Kidney (tissue), 14 donors: ENCODE measurements around the gene TIFAB. TPM values are rescaled to one million over a fixed set of nuclear protein-coding genes. Genes with fewer than 3 reads are reported as not detected.

Experiments
- DNase-seq, 5 donors: peaks; one replicate each; pipeline ENCODE4 v3.0.0-alpha.2; 2013 to 2020
- FAIRE-seq: peaks from 2 replicates; lab custom pipeline; 2012; peaks lifted over from hg19 to GRCh38; lab: Jason Lieb, UNC
- H3K27ac ChIP-seq, 2 donors: one replicate each; pipeline ENCODE4 v1.7.0; 2013; ENCODE audit warnings: low read depth in 2 of 2, low read length in 2 of 2, inconsistent platforms in 1 of 2
- H3K27me3 ChIP-seq: one replicate; pipeline ENCODE4 v1.7.1; 2013; ENCODE audit warnings: low read length, inconsistent platforms; ENCODE audit not compliant: control insufficient read depth, insufficient read depth
- H3K36me3 ChIP-seq, 3 donors: one replicate each; pipeline versions ENCODE4 v1.7.0 to v1.7.1; 2013; ENCODE audit warnings: low read length in 3 of 3, control low read depth in 1 of 3, inconsistent platforms in 1 of 3; ENCODE audit not compliant: insufficient read depth in 3 of 3, control insufficient read depth in 2 of 3
- H3K4me1 ChIP-seq, 3 donors: one replicate each; pipeline versions ENCODE4 v1.7.0 to v1.7.1; 2013; ENCODE audit warnings: low read length in 3 of 3, inconsistent platforms in 1 of 3, low read depth in 1 of 3; ENCODE audit not compliant: control insufficient read depth in 2 of 3, insufficient read depth in 2 of 3
- H3K4me3 ChIP-seq, 3 donors: one replicate each; pipeline versions ENCODE4 v1.7.0 to v1.8.1; 2013; ENCODE audit warnings: low read length in 3 of 3, control low read depth in 1 of 3, inconsistent platforms in 1 of 3
- H3K9ac ChIP-seq, 3 donors: one replicate each; pipeline versions ENCODE4 v1.7.0 to v1.7.1; 2013; ENCODE audit warnings: low read length in 3 of 3, control low read depth in 1 of 3, inconsistent platforms in 1 of 3
- H3K9me3 ChIP-seq, 3 donors: one replicate each; pipeline versions ENCODE4 v1.7.0 to v1.7.1; 2013; ENCODE audit warnings: low read length in 3 of 3, control low read depth in 1 of 3, inconsistent platforms in 1 of 3; ENCODE audit not compliant: control insufficient read depth in 2 of 3, insufficient read depth in 1 of 3
- CTCF ChIP-seq: IDR thresholded peaks from 3 replicates; pipeline ENCODE4 v1.5.1; 2012; ENCODE audit warnings: mild to moderate bottlenecking, moderate library complexity, borderline replicate concordance; ENCODE audit not compliant: insufficient read depth; ENCODE audit errors: extremely low read depth
- intact Hi-C: fragments of 100-400 bp; cut with DNase I; formaldehyde crosslinking; loops from one replicate; pipeline ENCODE4 v1.11.1; 2022
- polyA plus RNA-seq: library from polyadenylated mRNA; stranded (reverse); fragments of 350-450 nt; fragmentation: Illumina TruSeq; extraction: RNeasy Lipid Tissue Mini Kit (QIAGEN cat#74804); gene quantifications from one replicate; pipeline ENCODE4 v1.2.3, GENCODE V29; 2014; ENCODE audit warnings: low read depth, low replicate concordance; ENCODE audit not compliant: insufficient read depth
- total RNA-seq: library from RNA; stranded (reverse); fragmentation: NEBNext Ultra II Directional; extraction: Animal tissue kit (Norgen Biotek cat#: 25700); gene quantifications from one replicate; pipeline ENCODE4 v1.2.1, GENCODE V29; 2021
- donor health status: control.
- donor health status: control.
- donor health status: control.
- donor health status: control.
- donor health status: control.
- donor health status: DM: yes; HTN: yes; CAD: no.
- donor health status: Normal renal cell carcinoma (clear cell type).

The TIFAB gene
- total and polyA plus RNA-seq, 2 donors from 2014 or later = 0.13 TPM; not detected in 1

GRCh38 chr5:135439231-135440205 is 12.6 kb downstream of the TIFAB start:
- Histone ChIP-seq H3K4me3 (no peak overlapping the region), H3K4me1 (no peaks in the 10 kb centered on the region), H3K9ac (no peak overlapping the region), H3K27ac (no peak overlapping the region), H3K27me3 (no peaks in the 10 kb centered on the region), H3K9me3 (no peaks in the 10 kb centered on the region), H3K36me3 (no peaks in the 10 kb centered on the region)
- no peak for TF ChIP-seq CTCF
- DNase-seq = peak in 2 of 5 donors; percentile 8 to 30
- FAIRE-seq = no peak
- intact Hi-C loops = no loop called here

GRCh38 chr5:135438636-135439221 is 13.4 kb downstream of the TIFAB start:
- H3K9ac ChIP-seq = no peak overlapping the region
- DNase-seq = peak in 2 of 5 donors; percentile 35 to 48
- H3K9me3 ChIP-seq = no peaks in the 10 kb centered on the region
- no peak overlapping the region for H3K27ac ChIP-seq
- H3K27me3 ChIP-seq = no peaks in the 10 kb centered on the region
- no peaks in the 10 kb centered on the region for H3K4me1 ChIP-seq
- no peak for FAIRE-seq
- intact Hi-C loops = no loop called here
- no peaks in the 10 kb centered on the region for H3K36me3 ChIP-seq
- TF ChIP-seq CTCF = no peak
- no peak overlapping the region for H3K4me3 ChIP-seq

- H3K4me1 ChIP-seq = no peaks in the 10 kb centered on the region
- DNase-seq (peak in 1 of 5 donors; percentile 7), FAIRE-seq (no peak)
- H3K27me3 ChIP-seq = no peaks in the 10 kb centered on the region
- no peaks in the 10 kb centered on the region for H3K36me3 ChIP-seq
- H3K27ac ChIP-seq = no peak overlapping the region
- no peaks in the 10 kb centered on the region for H3K9me3 ChIP-seq
- TF ChIP-seq CTCF = no peak
- intact Hi-C loops = no loop called here
- H3K9ac ChIP-seq = no peak overlapping the region
- H3K4me3 ChIP-seq = no peak overlapping the region
These were observed 14.2 kb downstream of the TIFAB start for GRCh38 chr5:135437796-135438560.
